SJSA1 (cell line): ENCODE data around the gene DCHS1. TPM values are rescaled to one million over a fixed set of nuclear protein-coding genes. Genes with fewer than 3 reads are reported as not detected.

Experiments used
- DNase-seq, 2 experiments: peaks; one replicate each; pipeline ENCODE4 v3.0.0-alpha.2; 2015 to 2020; ENCODE audit warnings: low spot score in 2 of 2, low read depth in 1 of 2
- H3K27ac ChIP-seq: fragments of 250-450 bp; sonication (Bioruptor Pico); 2 replicates; pipeline ENCODE4 v1.5.1; 2020; ENCODE audit warnings: mild to moderate bottlenecking, moderate library complexity
- H3K27me3 ChIP-seq: fragments of 250-450 bp; sonication (Bioruptor Pico); replicated peaks from 2 replicates; pipeline ENCODE4 v1.5.1; 2020; ENCODE audit warnings: mild to moderate bottlenecking, moderate library complexity
- H3K36me3 ChIP-seq: fragments of 250-450 bp; sonication (Bioruptor Pico); 2 replicates; pipeline ENCODE4 v1.5.1; 2020; ENCODE audit warnings: mild to moderate bottlenecking
- H3K4me1 ChIP-seq: fragments of 250-450 bp; sonication (Bioruptor Pico); replicated peaks from 2 replicates; pipeline ENCODE4 v1.6.1; 2021; ENCODE audit warnings: mild to moderate bottlenecking
- H3K4me3 ChIP-seq: fragments of 250-450 bp; sonication (Bioruptor Pico); 2 replicates; pipeline ENCODE4 v1.5.1; 2020; ENCODE audit warnings: mild to moderate bottlenecking
- H3K9me3 ChIP-seq: fragments of 250-450 bp; sonication (Bioruptor Pico); replicated peaks from 2 replicates; pipeline ENCODE4 v1.5.1; 2020; ENCODE audit warnings: mild to moderate bottlenecking
- total RNA-seq: library from RNA; depleted of rRNA; stranded (reverse); fragments of >200 nt; shearing (Covaris generic); gene quantifications from 2 replicates; pipeline ENCODE4 v1.2.3, GENCODE V29; 2014; rRNA removed

The DCHS1 gene
- total RNA-seq, 1 experiment from 2014 or later: 12.0 TPM

DNA sequence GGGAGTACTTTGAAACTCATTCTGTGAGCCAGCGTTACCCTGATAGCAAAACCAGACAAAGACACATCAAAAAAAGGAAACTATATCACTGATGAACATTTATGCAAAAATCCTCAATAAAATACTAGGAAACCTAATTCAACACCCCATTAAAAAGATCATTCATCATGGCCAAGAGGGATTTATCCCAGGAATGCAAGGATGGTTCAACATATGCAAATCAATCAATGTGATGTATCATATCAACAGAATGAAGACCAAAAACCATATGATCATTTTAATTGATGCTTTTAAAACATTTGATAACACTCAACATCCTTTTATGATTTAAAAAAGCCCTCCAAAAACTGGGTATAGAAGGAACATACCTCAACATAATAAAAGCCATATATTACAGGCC lies 72.0 kb downstream of the DCHS1 start:
- Histone ChIP-seq H3K36me3 (no peaks in the 10 kb centered on the region), H3K4me3 (no peak overlapping the region), H3K27me3 (no peaks in the 10 kb centered on the region), H3K4me1 (no peaks in the 10 kb centered on the region), H3K27ac (no peak overlapping the region), H3K9me3 (no peaks in the 10 kb centered on the region)
- no peak for DNase-seq

DNA sequence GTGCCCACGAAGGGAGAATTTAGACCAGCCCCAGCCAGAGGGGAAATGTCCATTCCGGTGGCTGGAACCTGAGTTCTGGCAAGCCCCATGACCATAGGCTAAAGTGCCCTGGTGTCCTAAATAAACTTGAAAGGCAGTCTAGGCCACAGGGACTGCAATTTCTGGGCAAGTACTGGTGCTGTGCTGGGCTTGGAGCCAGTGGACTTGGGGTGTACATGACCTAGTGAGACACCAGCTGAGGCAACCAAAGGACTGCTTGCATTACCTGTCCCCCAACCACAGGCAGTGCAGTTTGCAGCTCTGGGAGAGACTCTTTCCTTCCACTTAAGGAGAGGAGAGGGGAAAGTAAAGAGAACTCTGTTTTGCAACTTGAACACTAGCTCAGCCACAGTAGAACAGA lies 75.9 kb downstream of the DCHS1 start:
- H3K27ac ChIP-seq: no peak overlapping the region
- no peaks in the 10 kb centered on the region for H3K9me3 ChIP-seq
- no peak overlapping the region for H3K4me3 ChIP-seq
- H3K4me1 ChIP-seq: no peaks in the 10 kb centered on the region
- no peak for DNase-seq
- no peaks in the 10 kb centered on the region for H3K36me3 ChIP-seq
- H3K27me3 ChIP-seq: no peaks in the 10 kb centered on the region

DNA sequence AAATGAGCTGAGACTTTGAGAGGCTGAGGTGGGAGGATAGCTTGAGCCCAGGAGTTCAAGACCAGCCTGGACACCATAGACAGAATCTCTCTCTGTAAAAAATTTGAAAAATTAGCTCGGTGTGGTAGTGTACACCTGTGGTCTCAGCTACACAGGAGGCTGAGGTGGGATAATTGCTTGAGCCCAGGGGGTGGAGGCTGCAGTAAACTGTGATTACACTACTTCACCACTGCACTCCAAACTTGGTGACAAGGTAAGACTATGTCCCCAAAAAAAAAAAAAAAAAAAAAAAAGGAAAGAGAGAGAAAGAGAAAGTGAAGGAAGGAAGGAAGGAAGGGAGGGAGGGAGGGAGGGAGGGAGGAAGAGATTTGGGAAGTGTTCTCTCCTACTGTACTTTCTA lies 77.5 kb downstream of the DCHS1 start:
- H3K27ac ChIP-seq: no peak overlapping the region
- no peaks in the 10 kb centered on the region for H3K9me3 ChIP-seq
- DNase-seq: no peak
- no peaks in the 10 kb centered on the region for H3K27me3 ChIP-seq
- H3K4me3 ChIP-seq: no peak overlapping the region
- H3K4me1 ChIP-seq: no peaks in the 10 kb centered on the region
- no peaks in the 10 kb centered on the region for H3K36me3 ChIP-seq

GRCh38 chr11:6576471-6577373 lies 78.9 kb downstream of the DCHS1 start:
- DNase-seq: no peak
- H3K9me3 ChIP-seq: no peaks in the 10 kb centered on the region
- H3K27ac ChIP-seq: no peak overlapping the region
- H3K36me3 ChIP-seq: no peaks in the 10 kb centered on the region
- no peak overlapping the region for H3K4me3 ChIP-seq
- no peaks in the 10 kb centered on the region for H3K4me1 ChIP-seq
- H3K27me3 ChIP-seq: no peaks in the 10 kb centered on the region

DNA sequence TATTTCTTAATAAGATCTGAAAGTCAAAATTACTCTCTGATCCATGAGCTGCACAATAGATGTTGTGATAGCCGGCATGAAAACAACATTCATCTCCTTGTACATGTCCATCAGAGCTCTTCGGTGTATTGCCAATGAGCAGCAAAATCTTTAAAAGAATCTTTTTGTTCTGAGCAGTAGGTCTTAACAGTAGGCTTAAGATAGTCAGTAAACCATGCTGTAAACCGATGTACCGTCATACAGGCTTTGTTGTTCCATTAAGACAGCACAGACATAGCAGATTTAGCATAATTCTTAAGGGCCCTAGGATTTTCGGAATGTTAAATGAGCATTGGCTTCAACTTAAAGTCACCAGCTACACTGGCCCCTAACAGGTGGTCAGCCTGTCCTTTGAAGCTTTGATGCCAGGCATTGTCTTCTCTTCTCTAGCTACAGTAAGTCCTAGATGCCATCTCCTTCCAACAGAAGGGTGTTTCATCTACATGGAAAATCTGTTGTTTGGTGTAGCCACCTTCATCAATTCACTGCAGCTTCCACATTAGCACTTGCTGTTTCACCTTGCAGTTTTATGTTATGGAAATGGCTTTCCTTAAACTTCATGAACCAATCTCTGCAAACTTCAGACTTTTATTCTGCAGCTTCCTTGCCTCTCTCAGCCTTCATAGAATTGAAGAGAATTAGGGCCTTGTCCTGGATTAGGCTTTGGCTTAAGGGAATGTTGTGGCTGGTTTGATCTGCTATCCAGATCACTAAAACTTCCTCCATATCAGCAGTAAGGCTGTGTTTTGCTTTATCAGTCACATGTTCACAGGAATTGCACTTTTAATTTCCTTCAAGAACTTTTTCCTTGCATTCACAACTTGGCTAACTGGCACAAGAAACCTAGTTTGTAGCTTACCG lies 80.5 kb downstream of the DCHS1 start:
- Histone ChIP-seq H3K27me3 (no peaks in the 10 kb centered on the region), H3K27ac (no peak overlapping the region), H3K36me3 (no peaks in the 10 kb centered on the region), H3K9me3 (no peaks in the 10 kb centered on the region), H3K4me3 (no peak overlapping the region), H3K4me1 (no peaks in the 10 kb centered on the region)
- DNase-seq: no peak

- Histone ChIP-seq H3K9me3 (no peaks in the 10 kb centered on the region), H3K4me1 (no peaks in the 10 kb centered on the region), H3K36me3 (no peaks in the 10 kb centered on the region), H3K27ac (no peak overlapping the region), H3K4me3 (no peak overlapping the region), H3K27me3 (no peaks in the 10 kb centered on the region)
- DNase-seq: no peak
Observed at GRCh38 chr11:6572215-6572614, 83.4 kb downstream of the DCHS1 start.

- DNase-seq: no peak
- no peaks in the 10 kb centered on the region for H3K9me3 ChIP-seq
- H3K36me3 ChIP-seq: no peaks in the 10 kb centered on the region
- H3K4me1 ChIP-seq: no peaks in the 10 kb centered on the region
- no peak overlapping the region for H3K4me3 ChIP-seq
- H3K27me3 ChIP-seq: no peaks in the 10 kb centered on the region
- no peak overlapping the region for H3K27ac ChIP-seq
Observed at GRCh38 chr11:6571434-6572008, 84.1 kb downstream of the DCHS1 start.

Other genes starting within 250 kb of the DCHS1 start
- 12.0 and 17.1 TPM in 2 replicates for gene APBB1, start 236.7 kb downstream of the DCHS1 start, total RNA-seq
- 0.32 TPM in 1 of 2 replicates, not detected in the other for gene HPX, start 214.8 kb downstream of the DCHS1 start, total RNA-seq
- 9.1 and 11.0 TPM in 2 replicates for gene TRIM3, start 181.9 kb downstream of the DCHS1 start, total RNA-seq
- gene ARFIP2, start 174.5 kb downstream of the DCHS1 start, total RNA-seq: 14.0 and 22.9 TPM in 2 replicates
- gene TIMM10B, start 174.3 kb downstream of the DCHS1 start, total RNA-seq: 5.6 and 19.1 TPM in 2 replicates
- gene DNHD1, start 158.5 kb downstream of the DCHS1 start, total RNA-seq: 1.5 and 1.8 TPM in 2 replicates
- 10.2 and 12.0 TPM in 2 replicates for gene RRP8, start 52.2 kb downstream of the DCHS1 start, total RNA-seq
- 160 and 180 TPM in 2 replicates for gene ILK, start 52.0 kb downstream of the DCHS1 start, total RNA-seq
- 25.2 and 35.2 TPM in 2 replicates for gene TAF10, start 43.6 kb downstream of the DCHS1 start, total RNA-seq
- gene TPP1, start 36.4 kb downstream of the DCHS1 start, total RNA-seq: 5.9 and 6.8 TPM in 2 replicates
- 38.7 and 79.8 TPM in 2 replicates for gene MRPL17, start 27.5 kb upstream of the DCHS1 start, total RNA-seq
- not detected in 2 replicates for gene OR2AG2, start 116.2 kb upstream of the DCHS1 start, total RNA-seq
- gene OR2AG1, start 127.2 kb upstream of the DCHS1 start, total RNA-seq: not detected in 2 replicates
- gene OR6A2, start 143.9 kb upstream of the DCHS1 start, total RNA-seq: not detected in 2 replicates
- not detected in 2 replicates for gene OR10A5, start 189.9 kb upstream of the DCHS1 start, total RNA-seq
- gene OR10A2, start 207.2 kb upstream of the DCHS1 start, total RNA-seq: not detected in 2 replicates
- not detected in 2 replicates for gene OR10A4, start 220.8 kb upstream of the DCHS1 start, total RNA-seq
- gene OR2D2, start 236.7 kb upstream of the DCHS1 start, total RNA-seq: not detected in 2 replicates